Right lobe of liver (tissue), 6 donors: ENCODE results near the gene MYO1B. TPM values are rescaled to one million over a fixed set of nuclear protein-coding genes. Genes with fewer than 3 reads are reported as not detected.

Experiments
- ATAC-seq, 4 donors: fragments of 200-7000 bp; cut with Tn5 transposase; one replicate each; pipeline ENCODE4 v1.9.1; 2020; ENCODE audit warnings: mild to moderate bottlenecking in 4 of 4, moderate library complexity in 4 of 4
- DNase-seq, 3 donors: peaks; one replicate each; pipeline ENCODE4 v3.0.0-alpha.2; 2020
- H3K27ac ChIP-seq, 3 donors: fragments of 200-600 bp; one replicate each; pipeline ENCODE4 v1.8.0; 2022
- H3K27me3 ChIP-seq, 2 donors: fragments of 200-600 bp; one replicate each; pipeline ENCODE4 v1.8.0; 2022
- H3K36me3 ChIP-seq, 4 donors: fragments of 200-600 bp; sonication (generic) in 1 of 4; one replicate each; pipeline versions ENCODE4 v1.5.1 to v1.8.0; 2017 to 2022; ENCODE audit warnings: control low read depth in 1 of 4
- H3K4me1 ChIP-seq, 4 donors: fragments of 200-600 bp; sonication (generic) in 1 of 4; one replicate each; pipeline versions ENCODE4 v1.5.1 to v1.8.0; 2017 to 2022; ENCODE audit warnings: control low read depth in 1 of 4
- H3K4me3 ChIP-seq, 3 donors: fragments of 200-600 bp; one replicate each; pipeline ENCODE4 v1.8.0; 2022
- H3K9me3 ChIP-seq, 4 donors: fragments of 200-600 bp; sonication (generic) in 1 of 4; one replicate each; pipeline versions ENCODE4 v1.5.1 to v1.8.0; 2017 to 2022; ENCODE audit warnings: control low read depth in 1 of 4
- POLR2A ChIP-seq: fragments of 450-650 bp; IDR thresholded peaks from one replicate; pipeline ENCODE4 v1.6.1; 2017; ENCODE audit warnings: antibody characterized with exemption, mild to moderate bottlenecking
- WGBS: methylation state at CpG from one replicate; pipeline ENCODE4 v1.1.6; 2018; ENCODE audit warnings: low coverage, low lambda C conversion rate; ENCODE audit not compliant: insufficient coverage; ENCODE audit errors: missing lambda C conversion rate; 5-methylcytosine and 5-hydroxymethylcytosine counted together
- intact Hi-C, 2 donors: fragments of 100-400 bp; cut with DNase I; formaldehyde crosslinking; loops; one replicate each; pipeline versions ENCODE4 v1.11.2 to v1.14.1; 2022
- total RNA-seq, 6 experiments: library from RNA; depleted of rRNA in 2 of 6; stranded (reverse); fragments of >200 nt in 2 of 6; fragmentation: NEBNext Ultra II Directional in 3 of 6; extraction: Animal tissue kit (Norgen Biotek cat#: 25700) in 3 of 6; gene quantifications; one replicate each; pipeline versions ENCODE4 v1.1.0 to v1.2.4, GENCODE V29; 2016 to 2023
- TF ChIP-seq, protein P1 (sequence below), 4 donors: fragments of 200-600 bp in 3 of 4; fragments of 450-650 bp in 1 of 4; IDR thresholded peaks; one replicate each; pipeline versions ENCODE4 v1.5.1 to v1.8.0; 2016 to 2022; ENCODE audit warnings: antibody characterized with exemption in 4 of 4, mild to moderate bottlenecking in 2 of 4
- donor health status: DM: no; HTN: yes; CAD: no.
- donor health status: DM: no; HTN: no; CAD: no.
- donor health status: DM: no; HTN: no; CAD: no.
- donor health status: DM: no; HTN: yes; CAD: no.
- donor health status: DM: no; HTN: yes; CAD: no.

The MYO1B gene
- total RNA-seq, 6 experiments from 2014 or later: 171 to 273 (median 221) TPM

GRCh38 chr2:191329841-191330240 lies 84.6 kb downstream of the MYO1B start:
- no peak overlapping the region for H3K4me3 ChIP-seq
- intact Hi-C loops: no loop called here
- H3K9me3 ChIP-seq: no peaks in the 10 kb centered on the region
- TF ChIP-seq, protein P1, sequence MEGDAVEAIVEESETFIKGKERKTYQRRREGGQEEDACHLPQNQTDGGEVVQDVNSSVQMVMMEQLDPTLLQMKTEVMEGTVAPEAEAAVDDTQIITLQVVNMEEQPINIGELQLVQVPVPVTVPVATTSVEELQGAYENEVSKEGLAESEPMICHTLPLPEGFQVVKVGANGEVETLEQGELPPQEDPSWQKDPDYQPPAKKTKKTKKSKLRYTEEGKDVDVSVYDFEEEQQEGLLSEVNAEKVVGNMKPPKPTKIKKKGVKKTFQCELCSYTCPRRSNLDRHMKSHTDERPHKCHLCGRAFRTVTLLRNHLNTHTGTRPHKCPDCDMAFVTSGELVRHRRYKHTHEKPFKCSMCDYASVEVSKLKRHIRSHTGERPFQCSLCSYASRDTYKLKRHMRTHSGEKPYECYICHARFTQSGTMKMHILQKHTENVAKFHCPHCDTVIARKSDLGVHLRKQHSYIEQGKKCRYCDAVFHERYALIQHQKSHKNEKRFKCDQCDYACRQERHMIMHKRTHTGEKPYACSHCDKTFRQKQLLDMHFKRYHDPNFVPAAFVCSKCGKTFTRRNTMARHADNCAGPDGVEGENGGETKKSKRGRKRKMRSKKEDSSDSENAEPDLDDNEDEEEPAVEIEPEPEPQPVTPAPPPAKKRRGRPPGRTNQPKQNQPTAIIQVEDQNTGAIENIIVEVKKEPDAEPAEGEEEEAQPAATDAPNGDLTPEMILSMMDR (IDR thresholded peaks at IDR 0.05): no peak
- no peak for TF ChIP-seq POLR2A
- H3K27ac ChIP-seq: no peak overlapping the region
- H3K4me1 ChIP-seq: no peaks in the 10 kb centered on the region
- no peaks in the 10 kb centered on the region for H3K27me3 ChIP-seq
- no peak for DNase-seq
- no peak for ATAC-seq
- peaks cover 0 to 37% (median 12%) of the 10 kb centered on the region in 4 donors for H3K36me3 ChIP-seq
- WGBS: 77% methylated on average over 3 of the region's 3 CpGs

- Histone ChIP-seq H3K36me3 (peaks cover 0 to 37% (median 12%) of the 10 kb centered on the region in 4 donors), H3K27ac (no peak overlapping the region), H3K9me3 (no peaks in the 10 kb centered on the region), H3K4me3 (no peak overlapping the region), H3K4me1 (peaks cover 0 to 17% (median 2%) of the 10 kb centered on the region in 4 donors), H3K27me3 (no peaks in the 10 kb centered on the region)
- ATAC-seq: peak in 1 of 4 donors; percentile 20
- WGBS: 80% methylated on average over 6 of the region's 6 CpGs
- no peak for DNase-seq
- no peak for TF ChIP-seq POLR2A
- TF ChIP-seq, protein P1 (IDR thresholded peaks at IDR 0.05): no peak
- intact Hi-C loops: no loop called here
These were observed 88.7 kb downstream of the MYO1B start for GRCh38 chr2:191333911-191334357.

DNA sequence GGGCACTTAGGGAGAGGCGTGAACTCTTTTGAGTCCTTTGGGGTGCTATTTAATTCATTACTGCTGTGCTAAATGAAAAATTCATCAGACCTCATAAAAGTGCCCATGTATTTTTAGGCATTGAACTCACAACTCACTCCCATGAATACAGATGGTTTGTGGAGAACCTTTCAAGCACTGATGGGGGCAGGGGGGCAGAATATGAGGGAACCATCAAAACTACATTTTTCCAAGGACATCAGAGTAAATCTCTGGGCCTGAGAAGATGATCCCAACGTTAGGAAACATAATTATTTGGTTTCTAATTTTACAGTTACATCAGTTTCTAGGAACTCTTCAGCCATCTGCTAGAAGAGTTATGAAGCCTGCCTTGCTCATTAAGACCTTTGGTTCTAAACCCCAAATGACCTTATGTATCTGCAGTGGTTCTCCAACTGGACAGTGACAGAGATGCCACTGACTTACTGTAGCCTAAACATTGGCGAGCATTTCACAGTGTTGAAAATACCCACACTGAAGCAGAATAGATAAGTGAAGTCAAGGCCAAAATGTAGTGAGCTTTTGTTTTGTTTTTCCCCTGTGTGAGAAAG lies 90.8 kb downstream of the MYO1B start:
- Histone ChIP-seq H3K36me3 (peaks cover 0 to 23% (median 6%) of the 10 kb centered on the region in 4 donors), H3K27ac (no peak overlapping the region), H3K27me3 (no peaks in the 10 kb centered on the region), H3K9me3 (no peaks in the 10 kb centered on the region), H3K4me3 (no peak overlapping the region), H3K4me1 (peaks cover 0 to 17% (median 2%) of the 10 kb centered on the region in 4 donors)
- WGBS: 69% methylated on average over 2 of the region's 3 CpGs
- ATAC-seq (peak in 1 of 4 donors; percentile 10), DNase-seq (no peak)
- TF ChIP-seq POLR2A: no peak
- TF ChIP-seq, protein P1 (IDR thresholded peaks at IDR 0.05): no peak
- intact Hi-C loops: no loop called here

DNA sequence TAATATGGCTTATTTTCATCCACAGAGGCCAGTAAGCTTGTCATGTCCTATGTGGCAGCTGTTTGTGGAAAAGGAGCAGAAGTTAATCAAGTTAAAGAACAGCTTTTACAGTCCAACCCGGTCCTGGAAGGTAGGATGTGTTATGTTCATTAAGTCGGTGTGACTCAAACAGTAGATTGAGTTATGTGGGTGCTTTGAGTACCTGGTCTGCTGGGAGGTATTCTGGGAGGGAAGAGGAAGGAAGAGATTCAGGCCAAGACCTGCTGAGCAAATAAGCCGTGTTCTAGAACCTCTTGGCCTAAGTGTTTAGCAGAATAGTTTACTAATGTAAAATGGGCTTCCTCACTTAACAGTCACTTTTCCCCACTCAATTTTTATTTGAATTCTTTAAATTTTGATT lies 96.2 kb downstream of the MYO1B start:
- Histone ChIP-seq H3K36me3 (peaks cover 0 to 34% (median 14%) of the 10 kb centered on the region in 4 donors), H3K27me3 (no peaks in the 10 kb centered on the region), H3K4me3 (no peak overlapping the region), H3K27ac (no peak overlapping the region), H3K9me3 (no peaks in the 10 kb centered on the region), H3K4me1 (peaks cover 0 to 17% (median 2%) of the 10 kb centered on the region in 4 donors)
- intact Hi-C loops: no loop called here
- WGBS: 67% methylated on average over 3 of the region's 3 CpGs
- DNase-seq (no peak), ATAC-seq (no peak)
- no peak for TF ChIP-seq POLR2A
- TF ChIP-seq, protein P1 (IDR thresholded peaks at IDR 0.05): no peak
